SK-N-SH (cell line): Measurements from ENCODE around the gene KRTAP5-2. TPM values are rescaled to one million over a fixed set of nuclear protein-coding genes. Genes with fewer than 3 reads are reported as not detected.
A peak's percentile ranks its signal among the peaks of the same experiment; 100 is the strongest.

Experiments
- CTCF ChIA-PET: fragments of 300-600, 350-600 bp; formaldehyde crosslinking; extraction: SDS; loops from one replicate; lab custom pipeline; 2021; lab: Yijun Ruan, JAX
- POLR2A ChIA-PET: fragments of 350-600 bp; sonication (Branson Sonifier 250); formaldehyde crosslinking; extraction: SDS; loops from one replicate; lab custom pipeline; 2020; ENCODE audit warnings: antibody characterized with exemption, inconsistent platforms; lab: Yijun Ruan, JAX
- DNase-seq: peaks from one replicate; pipeline ENCODE4 v3.0.0; 2012
- H2AFZ ChIP-seq: fragments of 200-600 bp; sonication (generic); 2 replicates; pipeline ENCODE4 v1.8.1; 2016; ENCODE audit warnings: antibody characterized with exemption, mild to moderate bottlenecking, low read depth
- H3F3A ChIP-seq: fragments of 200-600 bp; sonication (generic); replicated peaks from 2 replicates; pipeline ENCODE3; 2016; ENCODE audit warnings: antibody characterized with exemption, mild to moderate bottlenecking; ENCODE audit not compliant: insufficient read depth
- H3K27ac ChIP-seq, 2 experiments: fragments of 200-500 bp in 1 of 2; fragments of 200-600 bp in 1 of 2; sonication (Bioruptor generic) in 1 of 2; sonication (generic), shearing (Covaris generic) in 1 of 2; 2 replicates each; pipeline versions ENCODE4 v1.5.1 to v1.6.1; 2014 to 2016; ENCODE audit warnings: low read depth in 2 of 2, inconsistent platforms in 1 of 2, low read length in 1 of 2, mild to moderate bottlenecking in 1 of 2, mixed read lengths in 1 of 2
- H3K27me3 ChIP-seq: fragments of 200-600 bp; sonication (generic), shearing (Covaris generic); 2 replicates; pipeline ENCODE4 v1.6.1; 2016; ENCODE audit warnings: mixed run types; ENCODE audit not compliant: insufficient read depth
- H3K36me3 ChIP-seq, 2 experiments: fragments of 200-500 bp in 1 of 2; fragments of 200-600 bp in 1 of 2; sonication (Bioruptor generic) in 1 of 2; sonication (generic) in 1 of 2; replicated peaks in 1 of 2; 2 replicates each; pipeline versions ENCODE3 to v1.5.1; 2014 to 2016; ENCODE audit warnings: low read length in 1 of 2, mild to moderate bottlenecking in 1 of 2; ENCODE audit not compliant: insufficient read depth in 2 of 2, control insufficient read depth in 1 of 2
- H3K4me1 ChIP-seq, 2 experiments: fragments of 200-500 bp in 1 of 2; fragments of 200-600 bp in 1 of 2; sonication (Bioruptor generic) in 1 of 2; sonication (generic), shearing (Covaris generic) in 1 of 2; 2 replicates each; pipeline versions ENCODE4 v1.5.1 to v1.6.1; 2014 to 2016; ENCODE audit warnings: low read depth in 1 of 2, low read length in 1 of 2, mixed run types in 1 of 2; ENCODE audit not compliant: insufficient read depth in 2 of 2, control insufficient read depth in 1 of 2
- H3K4me2 ChIP-seq: fragments of 200-600 bp; sonication (generic), shearing (Covaris generic); 2 replicates; pipeline ENCODE4 v1.6.1; 2017; ENCODE audit warnings: mixed run types
- H3K4me3 ChIP-seq, 2 experiments: fragments of 200-500 bp in 1 of 2; fragments of 200-600 bp in 1 of 2; sonication (Bioruptor generic) in 1 of 2; sonication (generic), shearing (Covaris generic) in 1 of 2; 2 replicates each; pipeline versions ENCODE4 v1.5.1 to v1.8.1; 2014 to 2016; ENCODE audit warnings: low read depth in 2 of 2, inconsistent platforms in 1 of 2, low read length in 1 of 2, mild to moderate bottlenecking in 1 of 2, mixed read lengths in 1 of 2, moderate library complexity in 1 of 2
- H3K79me2 ChIP-seq: fragments of 200-600 bp; sonication (generic); 2 replicates; pipeline ENCODE4 v1.8.1; 2017; ENCODE audit warnings: mild to moderate bottlenecking; ENCODE audit not compliant: insufficient read depth
- H3K9ac ChIP-seq: fragments of 200-600 bp; sonication (generic); 2 replicates; pipeline ENCODE4 v1.6.1; 2017; ENCODE audit warnings: mixed run types
- H3K9me2 ChIP-seq: fragments of 200-600 bp; sonication (generic); 2 replicates; pipeline ENCODE4 v1.6.1; 2017; ENCODE audit warnings: mixed run types
- H3K9me3 ChIP-seq: fragments of 200-600 bp; sonication (generic); 2 replicates; pipeline ENCODE4 v1.6.1; 2017; ENCODE audit warnings: mixed run types, mild to moderate bottlenecking, moderate library complexity
- H4K20me1 ChIP-seq: fragments of 200-600 bp; sonication (generic); 2 replicates; pipeline ENCODE4 v1.6.1; 2017; ENCODE audit warnings: mild to moderate bottlenecking, mixed run types; ENCODE audit not compliant: insufficient read depth
- CHD2 ChIP-seq: fragments of 150-350 bp; IDR thresholded peaks from 2 replicates; pipeline ENCODE4 v1.6.1; 2018; ENCODE audit warnings: low read length; ENCODE audit not compliant: partially characterized antibody
- FOSL2 ChIP-seq: IDR thresholded peaks from 2 replicates; pipeline ENCODE4 v1.4.0; 2012; ENCODE audit warnings: low read depth, mild to moderate bottlenecking, moderate library complexity, borderline replicate concordance
- FOXJ3 ChIP-seq: sonication (generic); formaldehyde crosslinking; IDR thresholded peaks from 2 replicates; pipeline ENCODE4 v1.5.1; 2020; ENCODE audit warnings: mild to moderate bottlenecking, missing genetic modification reagents
- GABPA ChIP-seq: IDR thresholded peaks from 2 replicates; pipeline ENCODE4 v1.4.0; 2012; ENCODE audit warnings: low read depth, mild to moderate bottlenecking
- IRF3 ChIP-seq: fragments of 150-350 bp; IDR thresholded peaks from 2 replicates; pipeline ENCODE4 v1.6.1; 2016; ENCODE audit warnings: mild to moderate bottlenecking, low read depth, low read length
- JUND ChIP-seq: IDR thresholded peaks from 2 replicates; pipeline ENCODE4 v1.4.0; 2012
- MXI1 ChIP-seq: IDR thresholded peaks from 2 replicates; pipeline ENCODE4 v1.6.1; 2012; ENCODE audit warnings: mild to moderate bottlenecking, low read depth, low read length, improper control_type of control experiment
- NFIC ChIP-seq: IDR thresholded peaks from 2 replicates; pipeline ENCODE4 v1.4.0; 2012; ENCODE audit warnings: borderline replicate concordance
- POLR2AphosphoS5 ChIP-seq: IDR thresholded peaks from 2 replicates; pipeline ENCODE4 v1.6.1; 2012; ENCODE audit warnings: low read depth, low read length
- RCOR1 ChIP-seq: fragments of 150-350 bp; IDR thresholded peaks from 2 replicates; pipeline ENCODE4 v1.6.1; 2017; ENCODE audit warnings: antibody characterized with exemption, low read length
- REST ChIP-seq: IDR thresholded peaks from 2 replicates; pipeline ENCODE4 v1.6.1; 2012; ENCODE audit warnings: mild to moderate bottlenecking, low read depth, low read length, moderate library complexity
- RXRA ChIP-seq: IDR thresholded peaks from 2 replicates; pipeline ENCODE4 v1.4.0; 2012; ENCODE audit warnings: low read depth, mild to moderate bottlenecking, borderline replicate concordance
- SMC3 ChIP-seq: IDR thresholded peaks from 2 replicates; pipeline ENCODE4 v1.6.1; 2012; ENCODE audit warnings: low read depth, low read length, improper control_type of control experiment
- TEAD4 ChIP-seq: IDR thresholded peaks from 2 replicates; pipeline ENCODE4 v1.4.0; 2012; ENCODE audit warnings: mild to moderate bottlenecking, borderline replicate concordance; ENCODE audit not compliant: insufficient read depth
- USF1 ChIP-seq: IDR thresholded peaks from 2 replicates; pipeline ENCODE4 v1.4.0; 2012; ENCODE audit warnings: low read depth, borderline replicate concordance
- USF2 ChIP-seq: fragments of 150-350 bp; IDR thresholded peaks from 2 replicates; pipeline ENCODE4 v1.6.1; 2017; ENCODE audit warnings: antibody characterized with exemption, low read length, low read depth, borderline replicate concordance
- WGBS: methylation state at CpG from one replicate; pipeline ENCODE4 v1.1.6; 2017; ENCODE audit warnings: low lambda C conversion rate; 5-methylcytosine and 5-hydroxymethylcytosine counted together
- polyA plus RNA-seq, 3 experiments: library from polyadenylated mRNA; depleted of rRNA; stranded (reverse); fragments of >200 nt; gene quantifications; 2 replicates each; pipeline ENCODE4 v1.2.3, GENCODE V29; 2012

KRTAP5-2 gene
- polyA plus RNA-seq, 1 of the 3 experiments (the other 2 are of a cell fraction): not detected

- TF ChIP-seq REST: no peak
- TF ChIP-seq SMC3: no peak
- TF ChIP-seq USF1: no peak
- TF ChIP-seq MXI1: no peak
- TF ChIP-seq USF2: no peak
- TF ChIP-seq FOSL2: no peak
- TF ChIP-seq TEAD4: no peak
- no peak for TF ChIP-seq POLR2AphosphoS5
- TF ChIP-seq RCOR1: no peak
- TF ChIP-seq, all 33 proteins: peak for 0
Observed at GRCh38 chr11:1571760-1572196, 26.3 kb downstream of the KRTAP5-2 start (continued).

GRCh38 chr11:1570896-1571759 is 27.0 kb downstream of the KRTAP5-2 start:
- no peak for TF ChIP-seq RXRA
- no peak for TF ChIP-seq FOSL2
- 0 out of 2 replicates have a peak, but pooled peaks have one; percentile 14 for TF ChIP-seq FOXJ3
- no peak for TF ChIP-seq TEAD4
- no peak for TF ChIP-seq JUND
- peak; percentile 44 for TF ChIP-seq CHD2
- no peak for TF ChIP-seq RCOR1
- no peak for TF ChIP-seq IRF3
- no peak for TF ChIP-seq GABPA
- TF ChIP-seq SMC3: no peak
- no peak for TF ChIP-seq NFIC
- Histone ChIP-seq H3K9ac (peak overlapping the region; percentile 60), H3K9me3 (no peaks in the 10 kb centered on the region), H3K4me2 (peak overlapping the region; percentile 90), H3K27me3 (peaks cover 4% of the 10 kb centered on the region; the same call in 1 of the 2 replicates), H3K4me3 (peak overlapping the region; percentile 57 to 64), H3F3A (no peaks in the 10 kb centered on the region), H3K27ac (peak overlapping the region in 1 of 2 experiments; percentile 81; a peak in 2 of 4 replicates), H3K36me3 (no peaks in the 10 kb centered on the region), H2AFZ (no peak overlapping the region), H3K9me2 (no peaks in the 10 kb centered on the region), H3K79me2 (no peaks in the 10 kb centered on the region), H4K20me1 (peaks cover 21% of the 10 kb centered on the region), H3K4me1 (peaks cover 0 to 35% of the 10 kb centered on the region in 2 experiments; a peak in 1 of 4 replicates)
- DNase-seq: peak; percentile 82
- CTCF ChIA-PET: interaction anchor here (1.2 to 18.1 kb wide), 2 partner anchors 26 to 82 kb away, joined by 4 to 398 read pairs; no protein-coding TSS in a partner anchor
- POLR2A ChIA-PET: no interaction called here
- 33% methylated on average over 7 of the region's 58 CpGs for WGBS
